NCI-H460 (cell line): ENCODE measurements around the gene CHST6. TPM values are rescaled to one million over a fixed set of nuclear protein-coding genes. Genes with fewer than 3 reads are reported as not detected.
"Not testable (repeated sequence)": the region's sequence is repeated elsewhere in the genome, so short reads cannot be mapped to it uniquely, and the experiment has no call there.

Experiments
- DNase-seq: peaks from one replicate; pipeline ENCODE4 v3.0.0-alpha.2; 2016; ENCODE audit warnings: low read depth; ENCODE audit errors: extremely low read depth
- total RNA-seq: library from RNA; depleted of rRNA; stranded (reverse); fragments of >200 nt; shearing (Covaris generic); gene quantifications from 2 replicates; pipeline ENCODE4 v1.2.3, GENCODE V29; 2014

Gene CHST6
- total RNA-seq, 1 experiment from 2014 or later, result 0.89 TPM

DNA sequence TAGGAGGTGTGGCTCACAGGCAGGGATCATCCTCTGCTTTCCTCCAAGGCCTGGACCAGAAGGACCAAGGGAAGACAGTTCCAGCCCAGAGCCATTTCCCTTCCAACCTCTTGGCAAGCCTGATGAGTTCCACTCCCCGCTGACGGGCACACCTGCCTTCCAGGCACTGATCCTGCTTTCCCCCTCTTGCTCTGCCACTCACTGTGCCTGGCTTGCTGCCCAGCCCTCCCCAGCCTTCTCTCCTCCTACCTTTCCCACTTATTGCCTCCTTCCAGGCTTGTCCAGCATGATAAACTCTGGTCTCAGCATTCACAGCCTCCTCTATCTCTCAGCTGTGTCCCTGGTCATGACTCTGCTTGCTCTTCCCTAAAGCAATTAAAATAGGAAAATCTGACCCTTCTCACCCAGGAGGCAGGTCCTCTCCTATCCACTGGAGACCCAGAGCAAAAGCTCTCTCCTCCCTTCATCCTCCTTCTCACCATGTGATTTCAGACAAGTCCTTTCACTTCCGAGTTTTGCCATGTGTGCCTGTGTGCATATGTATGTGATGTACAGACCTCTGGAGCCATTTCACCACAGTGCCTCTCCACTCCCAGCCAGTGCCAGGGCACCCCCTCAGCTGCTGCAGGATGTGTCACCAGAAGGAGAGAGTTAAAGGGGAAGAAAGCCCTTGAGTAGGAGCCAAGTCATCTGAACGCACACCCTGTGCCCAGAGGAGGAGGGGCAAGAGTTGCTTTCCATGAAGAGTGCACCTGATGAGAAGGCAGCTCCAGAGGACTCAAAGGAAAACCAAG lies 17.4 kb downstream of the CHST6 start:
- DNase-seq, result no peak

DNA sequence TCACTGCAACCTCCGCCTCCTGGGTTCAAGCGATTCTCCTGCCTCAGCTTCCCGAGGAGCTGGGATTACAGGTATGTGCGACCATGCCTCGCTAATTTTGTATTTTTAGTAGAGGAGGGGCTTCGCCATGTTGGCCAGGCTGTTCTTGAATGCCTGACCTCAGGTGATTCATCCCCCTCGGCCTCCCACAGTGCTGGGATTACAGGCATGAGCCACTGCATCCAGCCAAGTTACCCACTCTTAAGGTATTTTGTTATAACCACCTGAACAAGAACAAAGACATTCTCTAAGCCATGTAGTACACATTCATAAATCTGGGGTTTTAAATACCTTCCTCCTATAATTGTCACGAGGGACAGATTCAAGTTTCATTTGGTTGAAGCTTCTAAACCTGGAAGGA lies 18.4 kb downstream of the CHST6 start:
- DNase-seq, result no peak

DNA sequence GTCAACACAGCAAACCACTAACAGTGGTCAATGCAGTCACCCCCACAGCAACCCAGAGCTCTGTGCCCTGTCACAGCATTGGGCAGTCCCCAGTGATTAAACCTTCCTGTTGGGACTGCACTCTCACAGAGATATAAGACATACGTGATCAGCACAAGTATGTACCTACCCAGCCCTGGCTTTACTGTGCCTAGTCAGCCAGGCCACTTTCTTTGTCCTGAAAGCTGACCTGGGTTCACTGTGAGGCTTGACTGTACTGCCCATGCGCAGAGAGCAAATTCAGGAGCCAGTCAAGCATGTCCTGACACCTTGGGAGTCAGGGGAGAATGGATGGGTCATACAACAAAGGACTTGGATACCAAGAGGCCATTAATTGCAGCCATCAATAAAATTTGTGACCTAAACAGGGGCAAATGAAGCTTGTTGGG lies 19.8 kb downstream of the CHST6 start:
- no peak for DNase-seq

DNA sequence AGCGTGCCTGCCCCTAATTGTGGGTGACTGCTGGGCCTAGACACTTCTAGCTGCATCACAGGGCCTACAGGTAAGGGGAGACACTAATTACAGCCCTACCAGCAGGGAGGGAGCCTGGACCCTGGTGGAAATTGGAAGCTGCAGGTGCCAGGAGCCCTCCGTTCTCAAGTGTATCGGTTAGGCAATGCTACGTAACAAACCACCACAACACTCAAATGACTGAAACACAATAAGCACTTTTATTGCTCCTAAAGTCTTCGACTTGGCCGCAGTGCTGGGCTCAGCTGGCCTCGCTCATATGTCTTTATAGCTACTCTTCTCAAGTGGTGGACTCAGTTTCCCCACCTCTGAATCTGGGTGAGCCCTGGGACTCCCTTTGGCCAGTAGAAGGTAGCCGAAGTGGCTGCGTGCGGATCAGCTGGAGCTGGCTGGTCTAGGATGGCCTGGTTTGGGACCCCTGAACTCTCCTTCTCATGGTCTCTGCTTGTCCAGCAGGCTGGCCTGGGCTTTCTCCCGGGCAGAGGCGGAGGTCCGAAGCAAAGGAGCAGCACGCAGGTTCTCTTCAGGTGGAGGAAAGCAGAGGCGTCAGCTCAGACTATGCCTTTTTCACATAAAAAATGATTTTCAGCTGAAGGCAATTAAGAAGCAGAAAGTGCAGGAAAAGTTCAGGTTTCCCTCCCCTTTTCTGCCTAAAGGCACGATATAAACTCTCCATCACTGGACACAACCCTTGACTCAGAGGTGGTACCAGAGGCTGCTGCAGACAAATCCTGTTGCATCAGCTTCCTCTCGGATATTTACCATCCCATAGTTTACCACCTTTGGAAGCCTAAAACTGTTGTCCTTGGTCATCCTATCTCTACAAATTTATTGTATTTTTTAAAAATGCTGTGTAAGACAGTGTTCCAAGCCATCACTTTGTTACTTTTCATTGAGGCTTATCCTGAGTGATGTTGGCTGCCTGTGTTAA lies 22.0 kb downstream of the CHST6 start:
- DNase-seq, result no peak

DNA sequence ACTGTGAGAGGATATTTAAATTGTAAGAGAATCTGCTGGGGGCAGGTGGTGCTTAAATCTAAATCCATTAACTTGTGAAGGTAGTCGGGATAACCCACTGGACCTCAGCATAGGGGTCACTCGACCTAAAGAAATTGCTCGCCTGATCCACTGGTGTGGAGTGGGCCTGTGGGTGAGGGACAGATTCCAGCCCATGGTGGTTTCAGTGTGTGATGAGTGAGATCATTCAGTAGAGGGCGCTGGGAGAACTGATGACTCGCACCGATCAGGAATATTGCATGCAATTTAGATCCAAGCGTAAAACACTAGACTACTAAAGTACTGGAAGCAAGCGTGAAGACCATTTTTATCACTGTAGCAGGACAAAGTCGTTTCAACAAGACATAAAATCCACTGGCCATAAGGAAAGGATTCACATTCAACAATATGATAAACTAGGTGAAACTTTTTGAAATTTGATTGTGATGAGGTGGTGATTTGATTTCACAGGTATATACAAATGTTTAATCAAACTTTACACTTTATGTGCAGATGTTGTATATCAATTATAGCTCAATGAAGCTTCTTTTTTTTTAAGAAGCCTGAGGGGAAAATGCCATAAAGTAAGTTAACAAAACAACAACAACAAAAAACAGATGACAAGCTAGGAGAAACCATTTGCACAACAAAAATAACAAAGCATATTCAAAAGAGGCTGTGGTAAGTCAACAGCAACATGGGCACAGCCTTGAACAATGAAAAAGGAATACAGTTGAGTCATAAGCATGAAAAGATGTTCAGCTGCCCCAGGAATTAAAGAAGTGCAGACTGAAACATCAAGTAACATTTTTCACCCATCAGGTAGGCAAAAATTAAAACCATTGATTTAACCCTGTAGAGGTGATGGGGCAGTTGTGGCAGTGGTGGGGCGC lies 23.3 kb downstream of the CHST6 start:
- peak; percentile 47 for DNase-seq

DNA sequence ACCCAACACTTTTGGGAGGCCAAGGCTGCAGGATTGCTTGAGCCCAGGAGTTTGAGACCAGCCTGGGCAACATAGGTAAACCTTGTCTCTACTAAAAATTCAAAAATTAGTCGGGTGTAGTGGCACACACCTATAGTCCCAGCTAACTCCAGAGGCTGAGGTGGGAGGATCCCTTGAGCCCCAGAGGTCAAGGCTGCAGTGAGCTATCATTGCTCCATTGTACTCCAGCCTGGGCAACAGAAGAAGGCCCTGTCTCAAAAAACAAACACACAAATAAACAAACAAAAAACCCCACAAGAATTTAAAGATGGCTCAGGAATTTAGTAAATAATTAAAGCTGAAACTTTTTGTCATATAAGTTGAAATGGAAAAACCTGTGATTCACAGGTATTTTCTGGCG lies 28.5 kb downstream of the CHST6 start:
- DNase-seq, result no peak

DNA sequence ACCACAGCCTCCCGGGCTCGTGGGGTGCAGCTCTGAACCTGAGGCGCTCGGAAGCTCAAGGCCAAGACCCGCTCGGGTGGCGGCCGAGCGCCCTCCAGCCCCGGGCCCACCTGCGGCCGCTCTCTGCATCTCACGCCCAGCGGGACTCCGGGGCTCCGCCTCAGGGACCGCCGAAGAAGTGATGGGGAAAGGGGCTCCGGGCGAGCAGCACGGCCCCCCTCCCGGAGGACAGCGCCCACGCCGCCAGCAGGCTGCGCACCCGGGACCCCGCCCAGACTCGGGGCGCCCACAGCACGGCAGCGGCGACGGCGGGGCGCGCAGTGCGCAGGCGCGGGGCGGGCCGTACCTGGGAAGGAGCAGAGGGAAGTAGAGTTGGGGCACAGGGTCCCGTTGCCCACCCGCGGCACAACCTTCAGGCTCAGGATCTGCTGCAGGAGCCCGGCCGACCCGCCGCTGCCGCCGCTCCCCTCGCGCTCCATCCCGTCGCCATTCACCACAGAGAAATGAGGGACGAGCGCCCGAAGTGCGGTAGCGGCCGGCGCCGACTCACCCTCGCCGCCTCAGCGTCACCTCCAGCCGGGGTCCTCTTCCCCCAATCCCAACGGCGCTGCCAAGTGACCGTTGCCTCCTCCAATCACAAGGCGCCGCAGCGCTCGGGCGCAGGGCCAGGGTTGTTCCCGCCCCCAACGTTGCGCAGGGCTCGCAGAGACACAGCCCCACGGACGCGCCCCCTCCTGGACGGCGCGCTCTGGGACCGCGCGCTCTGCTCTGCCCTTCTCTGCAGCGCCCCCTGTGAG lies 30.9 kb downstream of the CHST6 start, which contains the start of gene TMEM170A:
TSS of gene TMEM170A (minus strand) at position 568 of the 797 bp plus-strand sequence. CDS start at position 479, 89 bp downstream.
- DNase-seq, result peak; percentile 96

DNA sequence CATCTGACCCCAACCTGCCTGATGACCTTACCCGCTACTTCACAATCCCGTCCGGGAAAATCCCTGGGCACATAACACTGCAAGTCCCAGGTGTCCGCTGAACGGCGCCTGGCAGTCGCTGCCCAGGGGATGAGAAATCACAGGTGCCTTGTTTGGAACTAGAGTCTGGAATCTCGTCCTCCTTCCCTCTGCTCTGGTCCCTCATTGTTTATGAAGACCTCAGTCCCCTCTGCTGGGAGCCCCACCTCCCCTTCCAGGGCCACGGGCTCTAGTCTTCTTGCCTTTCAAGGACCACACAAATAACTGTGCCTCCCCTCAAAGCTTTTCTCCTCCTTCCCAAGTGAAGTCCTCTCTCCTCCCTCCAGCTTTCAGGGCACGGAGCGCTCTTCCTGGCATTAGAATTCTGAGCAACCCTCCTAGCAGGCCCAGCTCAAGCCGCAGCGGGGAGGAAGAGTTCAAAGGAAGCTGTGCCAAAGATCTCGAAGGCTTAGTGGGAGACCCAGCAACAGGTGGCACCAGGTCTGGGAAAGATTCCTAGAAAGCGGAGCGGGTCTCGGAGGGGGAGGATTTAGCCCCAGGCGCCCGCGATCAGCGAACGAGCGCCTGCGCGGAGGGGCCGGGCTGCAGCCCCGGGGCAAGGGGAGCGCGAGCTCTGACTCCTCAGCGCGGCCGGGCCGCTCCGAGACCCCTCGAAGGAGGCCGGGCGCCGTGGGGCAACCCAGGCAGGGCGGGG lies 31.7 kb downstream of the CHST6 start:
- DNase-seq, result not testable (repeated sequence)

DNA sequence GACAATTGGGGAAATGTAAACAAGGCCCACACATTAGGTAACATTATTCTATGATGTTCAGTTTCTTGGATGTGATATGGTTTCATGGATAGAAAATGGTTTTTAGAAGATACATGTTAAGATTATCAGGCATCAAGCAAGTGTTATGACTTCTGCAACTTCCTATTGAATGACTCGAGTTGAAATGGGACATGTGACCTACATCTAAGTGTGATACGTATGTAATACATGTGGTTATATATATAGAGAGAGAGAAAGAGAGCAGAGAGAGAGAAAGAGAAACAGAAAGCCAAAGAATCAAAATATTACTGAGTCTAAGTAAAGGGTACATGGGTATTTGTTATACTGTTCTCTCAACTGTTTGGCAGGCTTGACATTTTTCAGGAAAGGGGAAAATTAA lies 32.4 kb downstream of the CHST6 start:
- DNase-seq, result no peak

DNA sequence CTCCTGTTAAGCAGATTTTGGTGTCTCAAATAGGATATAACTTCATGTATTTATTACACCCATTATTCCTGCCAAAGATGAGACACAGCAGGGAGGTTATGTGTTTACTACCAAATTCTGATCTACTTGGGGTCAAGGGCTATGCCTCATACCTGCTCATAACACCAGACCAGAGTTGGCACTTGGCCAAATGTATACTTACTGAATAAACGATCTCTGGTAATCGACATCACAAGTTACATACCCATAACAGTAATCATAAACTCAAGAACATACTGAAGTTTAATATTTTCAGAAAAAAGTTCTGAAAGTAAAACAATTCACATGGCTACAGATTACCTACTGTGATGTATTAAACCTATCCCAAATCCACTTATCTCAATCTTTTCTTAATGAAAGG lies 33.7 kb downstream of the CHST6 start:
- no peak for DNase-seq

DNA sequence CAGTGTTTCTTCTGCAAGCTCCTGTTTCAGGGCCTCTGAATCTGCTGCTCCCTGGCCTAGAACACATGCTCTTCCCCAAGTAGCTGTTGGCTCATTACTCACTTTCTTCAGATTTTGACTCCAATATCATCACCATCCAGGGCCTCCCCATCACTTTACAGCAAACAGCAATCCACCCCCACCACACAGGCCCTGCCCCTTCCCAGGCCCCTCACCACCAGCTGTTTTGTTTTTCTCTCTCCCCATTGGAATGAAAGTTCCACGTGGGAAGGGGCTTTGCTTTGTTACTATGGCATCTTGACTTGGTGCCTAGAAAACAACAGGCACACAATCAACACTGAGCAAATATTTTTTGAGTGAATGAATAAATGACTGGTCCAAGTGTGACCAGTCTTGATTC lies 34.8 kb downstream of the CHST6 start:
- DNase-seq, result no peak

DNA sequence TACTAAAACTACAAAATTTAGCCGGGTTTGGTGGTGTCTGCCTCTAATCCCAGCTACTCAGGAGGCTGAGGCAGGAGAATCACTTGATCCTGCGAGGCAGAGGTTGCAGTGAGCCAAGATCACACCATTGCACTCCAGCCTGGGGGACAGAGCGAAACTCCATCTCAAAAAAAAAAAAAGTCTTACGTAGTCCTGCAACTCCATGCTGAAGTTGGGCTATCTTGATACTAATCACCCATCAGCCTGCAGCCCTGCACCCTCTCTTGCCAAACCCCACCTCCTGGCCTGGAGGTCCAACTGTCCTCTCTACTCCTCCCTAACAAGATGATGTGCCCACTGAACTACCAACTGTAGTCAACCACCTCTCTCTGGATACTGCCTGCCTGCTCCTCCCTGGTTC lies 35.5 kb downstream of the CHST6 start:
- DNase-seq, result no peak

DNA sequence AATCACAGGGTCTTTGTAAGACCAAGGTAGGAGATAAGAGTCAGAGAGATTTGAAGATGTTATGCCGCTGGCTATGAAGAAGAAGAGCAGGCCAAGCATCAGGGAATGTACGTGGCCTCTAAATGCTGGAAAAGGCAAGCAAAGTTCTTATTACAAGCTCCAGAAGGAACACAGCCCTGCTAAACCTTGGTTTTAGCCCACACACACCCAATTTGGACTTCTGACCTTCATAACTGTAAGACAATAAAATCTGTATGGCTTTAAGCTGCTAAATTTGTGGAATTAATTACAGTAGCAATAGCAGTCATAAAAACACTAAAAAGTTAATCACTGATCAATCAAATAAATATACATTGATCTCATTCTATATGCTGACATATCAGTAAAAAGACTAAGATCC lies 36.8 kb downstream of the CHST6 start:
- DNase-seq, result no peak

DNA sequence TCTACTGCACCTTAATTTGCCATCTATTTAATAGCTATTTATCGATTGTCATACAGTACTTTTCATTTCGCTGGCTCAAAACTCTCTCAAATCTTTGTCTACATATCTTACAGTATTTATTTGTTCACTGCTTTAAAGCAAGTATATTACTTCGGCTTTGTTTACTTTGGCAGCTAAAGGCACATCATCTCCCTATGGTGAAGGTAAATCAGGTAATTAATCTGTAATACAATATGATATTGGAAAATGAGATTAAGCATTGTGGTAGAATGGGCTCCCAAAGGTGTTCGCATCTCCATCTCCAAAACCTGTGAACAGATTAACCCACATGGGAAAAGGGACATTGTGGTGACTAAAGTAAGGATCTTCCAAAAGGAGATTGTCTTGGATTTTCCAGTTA lies 37.2 kb downstream of the CHST6 start:
- DNase-seq, result no peak

DNA sequence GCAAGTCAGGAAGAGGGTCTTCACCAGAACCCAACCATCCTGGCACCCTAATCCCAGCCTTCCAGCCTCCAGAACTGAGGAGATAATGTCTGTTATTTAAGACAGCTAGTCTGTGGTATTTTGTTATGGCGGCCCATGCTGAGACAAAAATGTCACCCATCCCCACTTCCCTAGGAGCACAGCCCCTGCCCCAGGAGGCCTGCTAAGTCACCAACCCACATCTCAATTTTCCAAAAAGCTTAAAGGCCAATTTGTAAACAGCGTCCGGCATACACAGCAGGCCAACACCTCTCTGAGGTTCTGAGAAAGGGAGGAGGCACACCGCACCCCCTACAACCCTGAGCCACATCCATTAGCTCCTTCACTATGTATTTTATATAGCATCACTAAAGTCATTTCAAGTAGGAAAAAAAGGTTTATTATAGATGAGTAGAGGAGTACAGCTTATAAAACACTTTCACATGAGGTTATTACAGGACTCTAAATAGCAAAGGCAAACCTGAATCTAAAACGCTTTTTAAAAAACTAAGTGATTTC lies 37.7 kb downstream of the CHST6 start:
- DNase-seq, result no peak

DNA sequence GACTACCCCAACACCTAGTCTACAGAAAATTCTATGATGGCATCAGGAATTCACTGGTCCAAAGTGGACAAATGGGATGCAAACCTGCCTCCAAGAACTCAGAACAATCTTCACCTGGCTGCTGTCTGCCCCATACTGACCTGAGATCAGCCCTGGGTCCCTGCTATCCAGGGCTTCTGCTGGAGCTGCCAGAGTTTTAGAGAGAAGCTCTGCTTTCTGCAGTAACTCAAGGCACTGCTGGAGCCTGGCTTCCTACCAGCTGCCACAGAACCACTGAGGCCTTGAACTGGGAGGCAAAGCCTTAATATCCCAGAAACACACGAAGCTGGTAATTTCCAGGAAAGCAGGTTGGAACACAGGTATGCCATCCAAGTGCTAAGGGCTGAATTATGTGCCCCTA lies 38.3 kb downstream of the CHST6 start:
- DNase-seq, result no peak

DNA sequence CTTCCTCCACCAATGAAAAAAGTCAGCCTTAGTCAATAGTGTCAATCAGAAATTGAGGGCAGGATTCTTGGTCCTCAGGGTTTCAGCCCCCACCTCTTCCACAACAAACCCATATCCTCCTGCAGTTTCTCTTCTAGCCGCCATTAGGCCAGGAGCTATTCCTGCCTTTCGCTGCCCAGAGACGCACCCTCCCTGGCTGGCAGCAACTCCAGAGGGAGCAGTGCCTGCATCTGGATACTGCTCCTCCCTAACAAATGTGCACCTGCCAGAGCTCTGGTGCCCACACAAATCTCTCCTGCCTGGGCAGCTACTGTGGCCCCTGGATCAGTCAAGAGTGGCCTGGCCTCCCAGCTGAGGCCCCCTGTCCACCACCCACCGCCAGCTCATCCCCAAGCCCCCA lies 38.8 kb downstream of the CHST6 start:
- not testable (repeated sequence) for DNase-seq

DNA sequence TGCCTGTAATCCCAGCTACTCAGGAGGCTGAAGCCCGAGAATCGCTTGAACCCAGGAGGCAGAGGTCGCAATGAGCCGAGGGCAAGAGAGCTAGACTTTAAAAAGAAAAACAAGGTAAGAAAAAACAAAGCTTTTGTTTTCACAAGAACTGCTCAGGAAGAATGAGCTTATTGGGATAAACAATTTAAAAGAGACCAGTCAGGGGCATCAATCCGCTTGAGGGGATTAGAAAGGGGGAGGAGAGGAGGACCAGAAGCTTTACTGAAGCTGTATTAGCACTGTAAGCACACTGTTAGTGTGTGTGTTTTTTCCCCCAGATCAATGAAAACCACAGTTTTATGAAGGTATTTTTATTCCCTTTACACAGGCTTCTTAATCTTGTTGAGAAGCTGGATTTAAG lies 39.6 kb downstream of the CHST6 start:
- no peak for DNase-seq
